GM18861 (cell line): ENCODE measurements around the gene MIDN.

Experiments used
- ATAC-seq: cut with Tn5 transposase; IDR thresholded peaks from one replicate; pipeline ENCODE4 v1.9.1; 2021; ENCODE audit not compliant: unreplicated experiment

Gene MIDN

GRCh38 chr19:1257475-1258162 lies 9.2 kb downstream of the MIDN start:
- ATAC-seq, result no peak

GRCh38 chr19:1258163-1258492 lies 9.7 kb downstream of the MIDN start:
- no peak for ATAC-seq

- no peak for ATAC-seq
Observed at GRCh38 chr19:1258707-1259205, 10.4 kb downstream of the MIDN start.

- peak; percentile 23 for ATAC-seq
Observed at GRCh38 chr19:1259206-1259875, 11.0 kb downstream of the MIDN start.

GRCh38 chr19:1259876-1260748 lies 11.7 kb downstream of the MIDN start:
- ATAC-seq, result no peak

GRCh38 chr19:1260749-1261537 lies 12.6 kb downstream of the MIDN start:
- peak; percentile 35 for ATAC-seq

GRCh38 chr19:1261538-1261797 lies 13.1 kb downstream of the MIDN start:
- ATAC-seq, result no peak

- ATAC-seq, result no peak
Observed at GRCh38 chr19:1261798-1262622, 13.6 kb downstream of the MIDN start.

GRCh38 chr19:1262623-1263123 lies 14.3 kb downstream of the MIDN start:
- ATAC-seq, result no peak

GRCh38 chr19:1263188-1263587 lies 14.8 kb downstream of the MIDN start:
- ATAC-seq, result no peak

- peak; percentile 13 for ATAC-seq
Observed at GRCh38 chr19:1264801-1265614, 16.6 kb downstream of the MIDN start.

GRCh38 chr19:1265615-1266128 lies 17.3 kb downstream of the MIDN start:
- no peak for ATAC-seq

GRCh38 chr19:1266129-1266915 lies 17.9 kb downstream of the MIDN start:
- peak; percentile 25 for ATAC-seq

GRCh38 chr19:1266916-1267476 lies 18.6 kb downstream of the MIDN start:
- ATAC-seq, result peak; percentile 8

GRCh38 chr19:1267477-1268225 lies 19.3 kb downstream of the MIDN start:
- no peak for ATAC-seq

- ATAC-seq, result no peak
Observed at GRCh38 chr19:1268226-1269064, 20.1 kb downstream of the MIDN start.
